B cell (primary cell): ENCODE data around the gene XRCC6. TPM values are rescaled to one million over a fixed set of nuclear protein-coding genes. Genes with fewer than 3 reads are reported as not detected.

ENCODE experiments used
- ATAC-seq: fragments of 200-7000 bp; cut with Tn5 transposase; one replicate; pipeline ENCODE4 v1.10.0; 2021; ENCODE audit warnings: low read depth, mild to moderate bottlenecking, moderate number of reproducible peaks, moderate library complexity
- CTCF ChIA-PET: fragments of 350-600 bp; sonication (Branson Sonifier 250); formaldehyde crosslinking; loops from one replicate; lab custom pipeline; 2021; ENCODE audit warnings: antibody characterized with exemption, inconsistent platforms; lab: Charles Lee
- POLR2A ChIA-PET: fragments of 350-600 bp; sonication (Branson Sonifier 250); formaldehyde crosslinking; loops from one replicate; lab custom pipeline; 2021; ENCODE audit warnings: antibody characterized with exemption; lab: Charles Lee
- DNase-seq: peaks from one replicate; pipeline ENCODE4 v3.0.0; 2013
- H2AFZ ChIP-seq: 2 replicates; pipeline ENCODE4 v1.6.1; 2012; ENCODE audit warnings: mild to moderate bottlenecking, low read depth, low read length; ENCODE audit not compliant: insufficient read depth, poor library complexity, severe bottlenecking
- H3K27ac ChIP-seq, 2 donors: 1 replicate in 1 of 2; 2 replicates in 1 of 2; pipeline ENCODE4 v1.5.1; 2012 to 2013; ENCODE audit warnings: low read length in 2 of 2, mild to moderate bottlenecking in 2 of 2, moderate library complexity in 1 of 2
- H3K27me3 ChIP-seq, 4 experiments: fragments of 200-600 bp in 1 of 4; sonication (generic) in 1 of 4; replicated peaks in 1 of 4; 1 replicate in 2 of 4; 2 replicates in 2 of 4; pipeline versions ENCODE4 v1.6.1 to v1.7.0; 2013 to 2016; ENCODE audit warnings: low read length in 3 of 4, mild to moderate bottlenecking in 2 of 4, mixed read lengths in 1 of 4, moderate library complexity in 1 of 4; ENCODE audit not compliant: insufficient read depth in 4 of 4, control insufficient read depth in 3 of 4; ENCODE audit errors: control extremely low read depth in 1 of 4
- H3K36me3 ChIP-seq, 2 experiments: replicated peaks in 1 of 2; 1 replicate in 1 of 2; 2 replicates in 1 of 2; pipeline versions ENCODE4 v1.6.1 to v1.7.1; 2013; ENCODE audit warnings: low read length in 1 of 2; ENCODE audit not compliant: insufficient read depth in 2 of 2, control insufficient read depth in 1 of 2; ENCODE audit errors: control extremely low read depth in 1 of 2, extremely low read depth in 1 of 2
- H3K4me1 ChIP-seq, 2 donors: fragments of 200-600 bp in 1 of 2; sonication (generic) in 1 of 2; 1 replicate in 1 of 2; 2 replicates in 1 of 2; pipeline versions ENCODE4 v1.5.1 to v1.6.1; 2013 to 2017; ENCODE audit warnings: low read length in 2 of 2; ENCODE audit not compliant: control insufficient read depth in 2 of 2, insufficient read depth in 2 of 2
- H3K4me2 ChIP-seq: replicated peaks from 2 replicates; pipeline ENCODE3; 2012; ENCODE audit warnings: mild to moderate bottlenecking, low read depth, low read length; ENCODE audit not compliant: poor library complexity, severe bottlenecking
- H3K4me3 ChIP-seq, 5 experiments: fragments of 200-600 bp in 1 of 5; sonication (generic) in 1 of 5; 1 replicate in 3 of 5; 2 replicates in 2 of 5; pipeline versions ENCODE4 v1.5.1 to v1.7.0; 2011 to 2016; ENCODE audit warnings: low read length in 4 of 5, mild to moderate bottlenecking in 4 of 5, low read depth in 2 of 5, control low read depth in 1 of 5, moderate library complexity in 1 of 5; ENCODE audit not compliant: insufficient read depth in 1 of 5; ENCODE audit errors: control extremely low read depth in 1 of 5, extremely low read depth in 1 of 5
- H3K79me2 ChIP-seq: fragments of 200-600 bp; sonication (generic); one replicate; pipeline ENCODE4 v1.6.0; 2016; ENCODE audit warnings: low read length; ENCODE audit not compliant: control insufficient read depth, insufficient read depth
- H3K9ac ChIP-seq: fragments of 200-600 bp; sonication (generic); 2 replicates; pipeline ENCODE4 v1.6.1; 2017; ENCODE audit warnings: mild to moderate bottlenecking, low read length, moderate library complexity
- H3K9me3 ChIP-seq, 3 donors: one replicate each; pipeline versions ENCODE4 v1.6.1 to v1.7.1; 2013; ENCODE audit warnings: low read length in 2 of 3; ENCODE audit not compliant: control insufficient read depth in 2 of 3, insufficient read depth in 1 of 3; ENCODE audit errors: control extremely low read depth in 1 of 3
- H4K20me1 ChIP-seq: 2 replicates; pipeline ENCODE4 v1.6.0; 2012; ENCODE audit warnings: mild to moderate bottlenecking, low read length; ENCODE audit not compliant: insufficient read depth, control insufficient read depth, poor library complexity, severe bottlenecking
- H3K27ac Mint-ChIP-seq: one replicate; pipeline ENCODE4 v1.8.0; 2021; ENCODE audit warnings: mixed read lengths
- H3K27me3 Mint-ChIP-seq: one replicate; pipeline ENCODE4 v1.8.0; 2021; ENCODE audit warnings: mixed read lengths
- H3K4me1 Mint-ChIP-seq: one replicate; pipeline ENCODE4 v1.8.0; 2021; ENCODE audit warnings: mixed read lengths
- H3K4me3 Mint-ChIP-seq: one replicate; pipeline ENCODE4 v1.8.0; 2021; ENCODE audit warnings: mixed read lengths
- H3K9me3 Mint-ChIP-seq: one replicate; pipeline ENCODE4 v1.8.0; 2022; ENCODE audit warnings: mixed read lengths; ENCODE audit not compliant: insufficient read depth
- EZH2 ChIP-seq: IDR thresholded peaks from 2 replicates; pipeline ENCODE4 v1.6.1; 2012; ENCODE audit warnings: borderline replicate concordance, low read depth, mild to moderate bottlenecking, moderate library complexity, low read length; ENCODE audit not compliant: insufficient read depth, poor library complexity, severe bottlenecking
- WGBS: methylation state at CpG from one replicate; pipeline ENCODE4 v1.1.5; 2013; ENCODE audit warnings: missing lambda C conversion rate; ENCODE audit not compliant: insufficient coverage; 5-methylcytosine and 5-hydroxymethylcytosine counted together
- intact Hi-C: fragments of 100-400 bp; cut with micrococcal nuclease; formaldehyde crosslinking; loops from one replicate; pipeline ENCODE4 v1.10.0; 2022
- polyA plus RNA-seq: library from polyadenylated mRNA; depleted of rRNA; stranded (reverse); fragments of >200 nt; gene quantifications from 2 replicates; pipeline ENCODE4 v1.2.3, GENCODE V29; 2012
- total RNA-seq, 2 donors: library from RNA; stranded (reverse); fragments of 120-200 nt in 1 of 2; gene quantifications; 1 replicate in 1 of 2; 2 replicates in 1 of 2; pipeline versions ENCODE4 v1.2.3 to v1.2.4, GENCODE V29; 2013 to 2022
- TF ChIP-seq, protein P1 (sequence below): fragments of 200-600 bp; IDR thresholded peaks from one replicate; pipeline ENCODE4 v1.8.0; 2022; ENCODE audit warnings: antibody characterized with exemption, mild to moderate bottlenecking

The XRCC6 gene
- total and polyA plus RNA-seq, 2 donors (not counting 1 experiment from before 2014, with no cell fraction given) = 55.4 to 180 TPM

DNA sequence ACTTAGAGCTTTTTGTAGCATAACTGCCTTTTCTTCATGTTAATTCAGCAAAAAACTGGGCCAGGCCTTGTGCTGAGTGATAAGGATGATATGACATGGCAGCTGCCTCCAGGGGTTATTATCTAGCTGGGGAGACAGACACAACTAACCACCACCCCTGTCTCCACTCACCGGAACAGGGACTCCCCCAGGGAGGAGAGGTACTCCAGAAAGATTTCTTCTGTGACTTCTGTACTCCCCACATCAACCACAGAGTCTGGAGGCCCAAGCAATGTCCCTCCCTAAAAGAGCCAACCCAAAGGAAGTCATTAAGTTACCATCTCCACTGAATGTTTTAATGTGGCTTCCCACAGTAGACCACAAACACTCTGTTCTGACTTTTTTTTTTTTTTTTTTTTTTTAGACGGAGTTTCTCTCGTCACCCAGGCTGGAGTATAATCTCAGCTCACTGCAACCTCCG is 17.2 kb upstream of the XRCC6 start:
- TF ChIP-seq, protein P1, sequence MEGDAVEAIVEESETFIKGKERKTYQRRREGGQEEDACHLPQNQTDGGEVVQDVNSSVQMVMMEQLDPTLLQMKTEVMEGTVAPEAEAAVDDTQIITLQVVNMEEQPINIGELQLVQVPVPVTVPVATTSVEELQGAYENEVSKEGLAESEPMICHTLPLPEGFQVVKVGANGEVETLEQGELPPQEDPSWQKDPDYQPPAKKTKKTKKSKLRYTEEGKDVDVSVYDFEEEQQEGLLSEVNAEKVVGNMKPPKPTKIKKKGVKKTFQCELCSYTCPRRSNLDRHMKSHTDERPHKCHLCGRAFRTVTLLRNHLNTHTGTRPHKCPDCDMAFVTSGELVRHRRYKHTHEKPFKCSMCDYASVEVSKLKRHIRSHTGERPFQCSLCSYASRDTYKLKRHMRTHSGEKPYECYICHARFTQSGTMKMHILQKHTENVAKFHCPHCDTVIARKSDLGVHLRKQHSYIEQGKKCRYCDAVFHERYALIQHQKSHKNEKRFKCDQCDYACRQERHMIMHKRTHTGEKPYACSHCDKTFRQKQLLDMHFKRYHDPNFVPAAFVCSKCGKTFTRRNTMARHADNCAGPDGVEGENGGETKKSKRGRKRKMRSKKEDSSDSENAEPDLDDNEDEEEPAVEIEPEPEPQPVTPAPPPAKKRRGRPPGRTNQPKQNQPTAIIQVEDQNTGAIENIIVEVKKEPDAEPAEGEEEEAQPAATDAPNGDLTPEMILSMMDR = no peak
- no peak for TF ChIP-seq EZH2
- Histone ChIP-seq H3K9ac (no peak overlapping the region), H3K79me2 (no peaks in the 10 kb centered on the region), H3K27me3 (no peaks in the 10 kb centered on the region), H4K20me1 (peaks cover 14% of the 10 kb centered on the region), H3K4me3 (no peak overlapping the region), H3K36me3 (peaks cover 6 to 49% of the 10 kb centered on the region in 2 experiments), H2AFZ (no peak overlapping the region), H3K4me1 (peaks cover 3 to 6% of the 10 kb centered on the region in 2 donors), H3K9me3 (no peaks in the 10 kb centered on the region), H3K4me2 (no peak overlapping the region), H3K27ac (no peak overlapping the region)
- POLR2A ChIA-PET = interaction anchor here (0.6 to 0.7 kb wide), 2 partner anchors 135 to 339 kb away, joined by 3 to 4 read pairs; partner anchors contain the start of genes ACO2 and PHF5A
- Mint-ChIP-seq H3K4me1 (peaks cover 3% of the 10 kb centered on the region), H3K27ac (peak overlapping the region; percentile 16), H3K4me3 (no peak overlapping the region), H3K9me3 (no peaks in the 10 kb centered on the region), H3K27me3 (no peaks in the 10 kb centered on the region)
- DNase-seq (peak; percentile 38), ATAC-seq (peak; percentile 62)
- intact Hi-C loops = no loop called here
- CTCF ChIA-PET = no interaction called here
- WGBS = 43% methylated on average over 2 of the region's 4 CpGs

DNA sequence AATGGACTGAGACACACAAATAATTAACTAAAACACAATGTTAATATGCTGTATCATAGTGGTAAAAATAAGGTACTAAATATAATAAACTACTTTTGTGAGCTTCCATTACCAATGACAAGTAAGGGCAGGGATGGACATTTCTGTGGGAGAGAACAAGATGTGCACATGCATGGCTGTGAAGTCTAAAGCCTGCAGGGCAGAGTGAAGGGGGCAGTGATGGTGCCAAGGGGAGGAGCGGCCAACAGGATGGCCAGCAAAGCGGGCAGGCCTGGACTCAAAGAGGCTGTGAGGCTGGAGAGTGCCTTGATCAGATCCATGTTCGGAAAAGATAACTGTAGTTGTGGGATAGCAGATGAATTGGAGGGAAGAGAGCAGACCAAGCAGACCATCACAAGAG is 12.7 kb upstream of the XRCC6 start:
- WGBS = 96% methylated on average over 3 of the region's 3 CpGs
- POLR2A ChIA-PET = no interaction called here
- H3K4me2 ChIP-seq = no peak overlapping the region

More for the DNA sequence above, 12.7 kb upstream of the XRCC6 start:
- CTCF ChIA-PET = interaction anchor here (0.8 kb wide), 1 partner anchor 10 kb away, joined by 3 read pairs; no protein-coding TSS in a partner anchor
- Histone ChIP-seq H3K79me2 (peaks cover 17% of the 10 kb centered on the region), H3K36me3 (peaks cover 7 to 28% of the 10 kb centered on the region in 2 experiments), H3K9me3 (no peaks in the 10 kb centered on the region), H3K27ac (no peak overlapping the region), H4K20me1 (peaks cover 14% of the 10 kb centered on the region), H3K27me3 (no peaks in the 10 kb centered on the region), H3K4me3 (no peak overlapping the region), H3K4me1 (peaks cover 3 to 6% of the 10 kb centered on the region in 2 donors), H2AFZ (no peak overlapping the region), H3K9ac (no peak overlapping the region)
- TF ChIP-seq, protein P1 = no peak
- no peak for TF ChIP-seq EZH2
- Mint-ChIP-seq H3K27me3 (no peaks in the 10 kb centered on the region), H3K4me1 (peaks cover 3% of the 10 kb centered on the region), H3K27ac (no peak overlapping the region), H3K9me3 (no peaks in the 10 kb centered on the region), H3K4me3 (no peak overlapping the region)
- DNase-seq = no peak
- no peak for ATAC-seq
- intact Hi-C loops = no loop called here
